Stimulated activated CD4-positive, alpha-beta T cell treated with anti-CD3 and anti-CD28 coated beads, Interleukin-2, amount 100 ng/mL, for 4 hours (primary cell): ENCODE data around the gene HK1.

Experiments used
- DNase-seq: peaks from one replicate; pipeline ENCODE4 v3.0.0-alpha.2; 2020; ENCODE audit warnings: low read depth

Gene HK1

DNA sequence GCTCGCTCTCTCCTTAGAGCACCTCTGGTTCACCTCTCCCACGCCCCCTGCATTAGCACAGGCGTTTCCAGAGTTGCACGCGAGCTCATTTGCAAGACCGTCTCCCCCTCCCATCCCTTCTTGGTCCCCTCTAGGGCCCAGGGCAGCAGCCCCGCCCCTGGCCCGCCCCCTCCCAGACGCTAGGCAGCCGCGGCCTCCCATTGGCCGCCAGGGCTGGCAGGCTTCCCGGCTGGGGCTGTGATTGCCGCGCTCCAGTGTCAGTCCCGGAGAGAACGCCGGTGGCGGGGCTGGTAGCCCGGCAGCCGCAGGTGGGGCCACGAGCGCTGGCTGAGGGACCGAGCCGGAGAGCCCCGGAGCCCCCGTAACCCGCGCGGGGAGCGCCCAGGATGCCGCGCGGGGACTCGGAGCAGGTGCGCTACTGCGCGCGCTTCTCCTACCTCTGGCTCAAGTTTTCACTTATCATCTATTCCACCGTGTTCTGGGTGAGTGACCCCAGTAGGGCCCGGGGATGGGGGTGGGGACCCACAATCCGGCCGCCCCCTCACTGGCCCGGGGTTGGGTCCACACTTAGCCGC is 173.0 kb downstream of the HK1 start, which contains the start of gene TSPAN15:
TSPAN15 (plus strand) TSS at position 257 of the 575 bp plus-strand sequence; CDS start at position 387, 130 bp downstream.
- peak; percentile 65 for DNase-seq
